SK-N-SH (cell line): Measurements from ENCODE around the gene RFX1. TPM values are rescaled to one million over a fixed set of nuclear protein-coding genes. Genes with fewer than 3 reads are reported as not detected.

Experiments
- CTCF ChIA-PET: fragments of 300-600, 350-600 bp; formaldehyde crosslinking; extraction: SDS; loops from one replicate; lab custom pipeline; 2021; lab: Yijun Ruan, JAX
- POLR2A ChIA-PET: fragments of 350-600 bp; sonication (Branson Sonifier 250); formaldehyde crosslinking; extraction: SDS; loops from one replicate; lab custom pipeline; 2020; ENCODE audit warnings: antibody characterized with exemption, inconsistent platforms; lab: Yijun Ruan, JAX
- DNase-seq: peaks from one replicate; pipeline ENCODE4 v3.0.0; 2012
- H2AFZ ChIP-seq: fragments of 200-600 bp; sonication (generic); 2 replicates; pipeline ENCODE4 v1.8.1; 2016; ENCODE audit warnings: antibody characterized with exemption, mild to moderate bottlenecking, low read depth
- H3F3A ChIP-seq: fragments of 200-600 bp; sonication (generic); replicated peaks from 2 replicates; pipeline ENCODE3; 2016; ENCODE audit warnings: antibody characterized with exemption, mild to moderate bottlenecking; ENCODE audit not compliant: insufficient read depth
- H3K27ac ChIP-seq, 2 experiments: fragments of 200-500 bp in 1 of 2; fragments of 200-600 bp in 1 of 2; sonication (Bioruptor generic) in 1 of 2; sonication (generic), shearing (Covaris generic) in 1 of 2; 2 replicates each; pipeline versions ENCODE4 v1.5.1 to v1.6.1; 2014 to 2016; ENCODE audit warnings: low read depth in 2 of 2, inconsistent platforms in 1 of 2, low read length in 1 of 2, mild to moderate bottlenecking in 1 of 2, mixed read lengths in 1 of 2
- H3K27me3 ChIP-seq: fragments of 200-600 bp; sonication (generic), shearing (Covaris generic); 2 replicates; pipeline ENCODE4 v1.6.1; 2016; ENCODE audit warnings: mixed run types; ENCODE audit not compliant: insufficient read depth
- H3K36me3 ChIP-seq, 2 experiments: fragments of 200-500 bp in 1 of 2; fragments of 200-600 bp in 1 of 2; sonication (Bioruptor generic) in 1 of 2; sonication (generic) in 1 of 2; replicated peaks in 1 of 2; 2 replicates each; pipeline versions ENCODE3 to v1.5.1; 2014 to 2016; ENCODE audit warnings: low read length in 1 of 2, mild to moderate bottlenecking in 1 of 2; ENCODE audit not compliant: insufficient read depth in 2 of 2, control insufficient read depth in 1 of 2
- H3K4me1 ChIP-seq, 2 experiments: fragments of 200-500 bp in 1 of 2; fragments of 200-600 bp in 1 of 2; sonication (Bioruptor generic) in 1 of 2; sonication (generic), shearing (Covaris generic) in 1 of 2; 2 replicates each; pipeline versions ENCODE4 v1.5.1 to v1.6.1; 2014 to 2016; ENCODE audit warnings: low read depth in 1 of 2, low read length in 1 of 2, mixed run types in 1 of 2; ENCODE audit not compliant: insufficient read depth in 2 of 2, control insufficient read depth in 1 of 2
- H3K4me2 ChIP-seq: fragments of 200-600 bp; sonication (generic), shearing (Covaris generic); 2 replicates; pipeline ENCODE4 v1.6.1; 2017; ENCODE audit warnings: mixed run types
- H3K4me3 ChIP-seq, 2 experiments: fragments of 200-500 bp in 1 of 2; fragments of 200-600 bp in 1 of 2; sonication (Bioruptor generic) in 1 of 2; sonication (generic), shearing (Covaris generic) in 1 of 2; 2 replicates each; pipeline versions ENCODE4 v1.5.1 to v1.8.1; 2014 to 2016; ENCODE audit warnings: low read depth in 2 of 2, inconsistent platforms in 1 of 2, low read length in 1 of 2, mild to moderate bottlenecking in 1 of 2, mixed read lengths in 1 of 2, moderate library complexity in 1 of 2
- H3K79me2 ChIP-seq: fragments of 200-600 bp; sonication (generic); 2 replicates; pipeline ENCODE4 v1.8.1; 2017; ENCODE audit warnings: mild to moderate bottlenecking; ENCODE audit not compliant: insufficient read depth
- H3K9ac ChIP-seq: fragments of 200-600 bp; sonication (generic); 2 replicates; pipeline ENCODE4 v1.6.1; 2017; ENCODE audit warnings: mixed run types
- H3K9me2 ChIP-seq: fragments of 200-600 bp; sonication (generic); 2 replicates; pipeline ENCODE4 v1.6.1; 2017; ENCODE audit warnings: mixed run types
- H3K9me3 ChIP-seq: fragments of 200-600 bp; sonication (generic); 2 replicates; pipeline ENCODE4 v1.6.1; 2017; ENCODE audit warnings: mixed run types, mild to moderate bottlenecking, moderate library complexity
- H4K20me1 ChIP-seq: fragments of 200-600 bp; sonication (generic); 2 replicates; pipeline ENCODE4 v1.6.1; 2017; ENCODE audit warnings: mild to moderate bottlenecking, mixed run types; ENCODE audit not compliant: insufficient read depth
- CHD2 ChIP-seq: fragments of 150-350 bp; IDR thresholded peaks from 2 replicates; pipeline ENCODE4 v1.6.1; 2018; ENCODE audit warnings: low read length; ENCODE audit not compliant: partially characterized antibody
- ELF1 ChIP-seq: IDR thresholded peaks from 2 replicates; pipeline ENCODE4 v1.4.0; 2012
- EP300 ChIP-seq, 2 experiments: IDR thresholded peaks; 2 replicates each; pipeline versions ENCODE4 v1.4.0 to v1.6.1; 2012; ENCODE audit warnings: borderline replicate concordance in 1 of 2, low read depth in 1 of 2, low read length in 1 of 2
- EZH2phosphoT487 ChIP-seq: fragments of 200-600 bp; sonication (generic); IDR thresholded peaks from 2 replicates; pipeline ENCODE4 v1.6.1; 2017; ENCODE audit warnings: low read depth, mixed run types, mild to moderate bottlenecking, antibody characterized with exemption, moderate library complexity, borderline replicate concordance
- FOSL2 ChIP-seq: IDR thresholded peaks from 2 replicates; pipeline ENCODE4 v1.4.0; 2012; ENCODE audit warnings: low read depth, mild to moderate bottlenecking, moderate library complexity, borderline replicate concordance
- FOXJ3 ChIP-seq: sonication (generic); formaldehyde crosslinking; IDR thresholded peaks from 2 replicates; pipeline ENCODE4 v1.5.1; 2020; ENCODE audit warnings: mild to moderate bottlenecking, missing genetic modification reagents
- GABPA ChIP-seq: IDR thresholded peaks from 2 replicates; pipeline ENCODE4 v1.4.0; 2012; ENCODE audit warnings: low read depth, mild to moderate bottlenecking
- IRF3 ChIP-seq: fragments of 150-350 bp; IDR thresholded peaks from 2 replicates; pipeline ENCODE4 v1.6.1; 2016; ENCODE audit warnings: mild to moderate bottlenecking, low read depth, low read length
- JUND ChIP-seq: IDR thresholded peaks from 2 replicates; pipeline ENCODE4 v1.4.0; 2012
- MEF2A ChIP-seq: IDR thresholded peaks from 2 replicates; pipeline ENCODE4 v1.4.0; 2012; ENCODE audit warnings: low read depth, borderline replicate concordance
- MXI1 ChIP-seq: IDR thresholded peaks from 2 replicates; pipeline ENCODE4 v1.6.1; 2012; ENCODE audit warnings: mild to moderate bottlenecking, low read depth, low read length, improper control_type of control experiment
- NRF1 ChIP-seq: IDR thresholded peaks from 2 replicates; pipeline ENCODE4 v1.6.1; 2012; ENCODE audit warnings: low read depth, mild to moderate bottlenecking, low read length
- PBX3 ChIP-seq: IDR thresholded peaks from 2 replicates; pipeline ENCODE4; 2012
- POLR2AphosphoS5 ChIP-seq: IDR thresholded peaks from 2 replicates; pipeline ENCODE4 v1.6.1; 2012; ENCODE audit warnings: low read depth, low read length
- RAD21 ChIP-seq: IDR thresholded peaks from 2 replicates; pipeline ENCODE4 v1.6.1; 2012; ENCODE audit warnings: mild to moderate bottlenecking, low read length
- RCOR1 ChIP-seq: fragments of 150-350 bp; IDR thresholded peaks from 2 replicates; pipeline ENCODE4 v1.6.1; 2017; ENCODE audit warnings: antibody characterized with exemption, low read length
- RXRA ChIP-seq: IDR thresholded peaks from 2 replicates; pipeline ENCODE4 v1.4.0; 2012; ENCODE audit warnings: low read depth, mild to moderate bottlenecking, borderline replicate concordance
- TAF1 ChIP-seq: IDR thresholded peaks from 2 replicates; pipeline ENCODE4 v1.6.1; 2012; ENCODE audit warnings: low read depth, mild to moderate bottlenecking, low read length, moderate library complexity, borderline replicate concordance
- TCF12 ChIP-seq: IDR thresholded peaks from 2 replicates; pipeline ENCODE4 v1.4.0; 2012
- USF1 ChIP-seq: IDR thresholded peaks from 2 replicates; pipeline ENCODE4 v1.4.0; 2012; ENCODE audit warnings: low read depth, borderline replicate concordance
- USF2 ChIP-seq: fragments of 150-350 bp; IDR thresholded peaks from 2 replicates; pipeline ENCODE4 v1.6.1; 2017; ENCODE audit warnings: antibody characterized with exemption, low read length, low read depth, borderline replicate concordance
- YY1 ChIP-seq: IDR thresholded peaks from 2 replicates; pipeline ENCODE4 v1.4.0; 2012; ENCODE audit warnings: low read depth, mild to moderate bottlenecking
- ZBTB33 ChIP-seq: IDR thresholded peaks from 2 replicates; pipeline ENCODE4 v1.4.0; 2012; ENCODE audit warnings: low read depth, borderline replicate concordance
- WGBS: methylation state at CpG from one replicate; pipeline ENCODE4 v1.1.6; 2017; ENCODE audit warnings: low lambda C conversion rate; 5-methylcytosine and 5-hydroxymethylcytosine counted together
- polyA plus RNA-seq, 3 experiments: library from polyadenylated mRNA; depleted of rRNA; stranded (reverse); fragments of >200 nt; gene quantifications; 2 replicates each; pipeline ENCODE4 v1.2.3, GENCODE V29; 2012

RFX1 gene
- 0.54 and 1.5 TPM in 2 replicates for polyA plus RNA-seq (2012; rRNA removed)
- 0.64 and 1.2 TPM in 2 replicates for polyA plus RNA-seq (2012; cell fraction: cytosol; rRNA removed)
- polyA plus RNA-seq (2012; cell fraction: nucleus; rRNA removed) = 6.2 and 9.3 TPM in 2 replicates

- Histone ChIP-seq H3K27me3 (no peaks in the 10 kb centered on the region), H3K4me2 (peak within 1 kb of the TSS; percentile 91), H3K9ac (peak within 1 kb of the TSS; percentile 100), H3K9me2 (no peaks in the 10 kb centered on the region), H3K4me3 (peak within 1 kb of the TSS; percentile 61 to 73), H3K79me2 (peaks cover 4% of the 10 kb centered on the region; the same call in 1 of the 2 replicates), H3K9me3 (no peaks in the 10 kb centered on the region), H2AFZ (peak within 1 kb of the TSS; percentile 93), H3K36me3 (no peaks in the 10 kb centered on the region), H3K27ac (peak within 1 kb of the TSS; percentile 93 to 94), H4K20me1 (no peaks in the 10 kb centered on the region), H3F3A (peaks cover 17% of the 10 kb centered on the region), H3K4me1 (peaks cover 0 to 7% of the 10 kb centered on the region in 2 experiments; a peak in 1 of 4 replicates)
- no peak for TF ChIP-seq POLR2AphosphoS5
- TF ChIP-seq YY1 = peak; percentile 22
- no peak for TF ChIP-seq USF2
- TF ChIP-seq MEF2A = no peak
- TF ChIP-seq FOXJ3 (CRISPR knock-in tag) = no peak
- TF ChIP-seq TAF1 = no peak
- TF ChIP-seq EZH2phosphoT487 = no peak
- peak; percentile 18; the same call in 1 of the 2 replicates for TF ChIP-seq RCOR1
- no peak for TF ChIP-seq RXRA
- no peak for TF ChIP-seq JUND
- peak; percentile 99 for TF ChIP-seq NRF1
- peak; percentile 43; the same call in 1 of the 2 replicates for TF ChIP-seq ELF1
- TF ChIP-seq IRF3 = peak; percentile 97
- peak; percentile 98 for TF ChIP-seq MXI1
- peak; percentile 100 for TF ChIP-seq PBX3
- peak; percentile 60 for TF ChIP-seq GABPA
- TF ChIP-seq USF1 = no peak
- peak; percentile 86; the same call in 1 of the 2 replicates for TF ChIP-seq ZBTB33
- no peak for TF ChIP-seq EP300 (IDR thresholded peaks at IDR 0.05; ENCODE audit: borderline replicate concordance in 1 of 2, low read depth in 1 of 2, low read length in 1 of 2)
- no peak for TF ChIP-seq RAD21
- peak; percentile 97 for TF ChIP-seq CHD2
- TF ChIP-seq TCF12 = no peak
- no peak for TF ChIP-seq FOSL2
- peak; percentile 90 for DNase-seq
- CTCF ChIA-PET = interaction anchor here (1.2 to 1.8 kb wide), 6 partner anchors 13 to 127 kb away, joined by 3 to 9 read pairs (median 3); partner anchors contain the start of genes IL27RA and RLN3
- 2% methylated on average over 29 of the region's 58 CpGs for WGBS
- POLR2A ChIA-PET = interaction anchor here (0.8 to 1.6 kb wide), 5 partner anchors 12 to 65 kb away, joined by 3 to 5 read pairs (median 3); partner anchors contain the start of gene IL27RA
Measured at GRCh38 chr19:14006085-14006765, at the start of gene RFX1. Gene RFX1, minus strand, starts transcription at chr19:14006320. Its CDS starts 12,477 bp downstream, at chr19:13993843.
